Neural cell (in vitro differentiated cells): ENCODE results near the gene CD2BP2. TPM values are rescaled to one million over a fixed set of nuclear protein-coding genes. Genes with fewer than 3 reads are reported as not detected.

Source experiments
- H2AFZ ChIP-seq: fragments of 200-600, 300-800 bp; sonication (generic), shearing (Covaris generic); 2 replicates; pipeline ENCODE4 v1.6.0; 2014; ENCODE audit warnings: low read depth, mild to moderate bottlenecking, antibody characterized with exemption, low read length, moderate library complexity
- H3F3A ChIP-seq: fragments of 200-600 bp; shearing (Covaris generic); 2 replicates; pipeline ENCODE4 v1.6.1; 2016; ENCODE audit warnings: mild to moderate bottlenecking, moderate library complexity, mixed read lengths, antibody characterized with exemption, low read length; ENCODE audit not compliant: insufficient read depth, poor library complexity, severe bottlenecking
- H3K27ac ChIP-seq: fragments of 200-600, 300-800 bp; sonication (generic), shearing (Covaris generic); 2 replicates; pipeline ENCODE4 v1.5.1; 2014; ENCODE audit warnings: mild to moderate bottlenecking, low read length, moderate library complexity
- H3K27me3 ChIP-seq: fragments of 300-800, 200-600 bp; sonication (generic), shearing (Covaris generic); 2 replicates; pipeline ENCODE4 v1.6.0; 2014; ENCODE audit warnings: mild to moderate bottlenecking, low read depth, low read length, moderate library complexity; ENCODE audit not compliant: insufficient read depth
- H3K36me3 ChIP-seq: fragments of 300-800, 200-600 bp; sonication (generic), shearing (Covaris generic); 2 replicates; pipeline ENCODE4 v1.5.1; 2014; ENCODE audit warnings: mild to moderate bottlenecking, antibody characterized with exemption, low read length, moderate library complexity; ENCODE audit not compliant: insufficient read depth
- H3K4me2 ChIP-seq: fragments of 300-800, 200-600 bp; sonication (generic), shearing (Covaris generic); 2 replicates; pipeline ENCODE4 v1.6.0; 2014; ENCODE audit warnings: mild to moderate bottlenecking, low read length
- H3K4me3 ChIP-seq: fragments of 300-800, 200-600 bp; sonication (generic), shearing (Covaris generic); 2 replicates; pipeline ENCODE4 v1.5.1; 2014; ENCODE audit warnings: mild to moderate bottlenecking, low read length, moderate library complexity
- H3K79me2 ChIP-seq: fragments of 200-600 bp; shearing (Covaris generic); replicated peaks from 2 replicates; pipeline ENCODE4 v1.6.0; 2014; ENCODE audit warnings: mild to moderate bottlenecking, low read length, moderate library complexity; ENCODE audit not compliant: insufficient read depth
- H3K9ac ChIP-seq: fragments of 300-800, 200-600 bp; sonication (generic), shearing (Covaris generic); 2 replicates; pipeline ENCODE4 v1.6.1; 2016; ENCODE audit warnings: mild to moderate bottlenecking, low read length, mixed read lengths
- H3K9me2 ChIP-seq: fragments of 200-600 bp; shearing (Covaris generic); 2 replicates; pipeline ENCODE4 v1.6.1; 2016; ENCODE audit warnings: mild to moderate bottlenecking, low read length, mixed read lengths; ENCODE audit not compliant: insufficient read depth
- H3K9me3 ChIP-seq: fragments of 200-600, 300-800 bp; sonication (generic), shearing (Covaris generic); 2 replicates; pipeline ENCODE4 v1.6.1; 2016; ENCODE audit warnings: mild to moderate bottlenecking, mixed run types, low read length, moderate library complexity, mixed read lengths
- H4K20me1 ChIP-seq: fragments of 200-600 bp; shearing (Covaris generic); 2 replicates; pipeline ENCODE4 v1.6.1; 2016; ENCODE audit warnings: mild to moderate bottlenecking, mixed run types; ENCODE audit not compliant: insufficient read depth
- CTCF ChIP-seq: fragments of 450-650 bp; IDR thresholded peaks from 2 replicates; pipeline ENCODE4 v1.5.1; 2014; ENCODE audit warnings: antibody characterized with exemption, mild to moderate bottlenecking, moderate library complexity; ENCODE audit not compliant: poor library complexity, severe bottlenecking
- EP300 ChIP-seq: fragments of 450-650 bp; conservative IDR thresholded peaks from 2 replicates; pipeline ENCODE4 v1.6.1; 2014; ENCODE audit warnings: antibody characterized with exemption, mild to moderate bottlenecking, moderate library complexity; ENCODE audit not compliant: poor library complexity, severe bottlenecking
- EZH2 ChIP-seq: fragments of 200-600, 300-800 bp; shearing (Covaris generic), sonication (generic); IDR thresholded peaks from 2 replicates; pipeline ENCODE4 v1.6.1; 2014; ENCODE audit warnings: antibody characterized with exemption, low read length, borderline replicate concordance, mild to moderate bottlenecking; ENCODE audit not compliant: insufficient read depth, poor library complexity, severe bottlenecking
- MXI1 ChIP-seq: fragments of 450-650 bp; conservative IDR thresholded peaks from 2 replicates; pipeline ENCODE4 v1.6.1; 2014; ENCODE audit warnings: antibody characterized with exemption, mild to moderate bottlenecking; ENCODE audit not compliant: poor library complexity, severe bottlenecking
- POLR2AphosphoS5 ChIP-seq: IDR thresholded peaks from 2 replicates; pipeline ENCODE4 v1.6.1; 2012
- RAD21 ChIP-seq: fragments of 450-650 bp; conservative IDR thresholded peaks from 2 replicates; pipeline ENCODE4 v1.6.1; 2014; ENCODE audit warnings: antibody characterized with exemption, mild to moderate bottlenecking, moderate library complexity
- REST ChIP-seq: IDR thresholded peaks from 2 replicates; pipeline ENCODE4 v1.6.1; 2012; ENCODE audit warnings: borderline replicate concordance
- SMC3 ChIP-seq: fragments of 450-650 bp; conservative IDR thresholded peaks from 2 replicates; pipeline ENCODE4 v1.6.1; 2014; ENCODE audit warnings: antibody characterized with exemption, mild to moderate bottlenecking, moderate library complexity; ENCODE audit not compliant: poor library complexity
- TAF1 ChIP-seq: IDR thresholded peaks from 2 replicates; pipeline ENCODE4 v1.6.1; 2012; ENCODE audit warnings: low read depth
- polyA plus RNA-seq: library from polyadenylated mRNA; depleted of rRNA; stranded (reverse); fragments of >200 nt; gene quantifications from 2 replicates; pipeline ENCODE4 v1.2.3, GENCODE V29; 2014

Gene CD2BP2
- polyA plus RNA-seq, 1 donor from 2014 or later: 76.3 TPM

- H2AFZ ChIP-seq: peak overlapping the region; percentile 83
- peaks cover 17% of the 10 kb centered on the region for H3K79me2 ChIP-seq
- no peaks in the 10 kb centered on the region for H3K27me3 ChIP-seq
- peak overlapping the region; percentile 94 for H3K27ac ChIP-seq
- H3K4me2 ChIP-seq: peak overlapping the region; percentile 88
- H3K36me3 ChIP-seq: no peaks in the 10 kb centered on the region
- peak overlapping the region; percentile 84 for H3K4me3 ChIP-seq
- H3K9me3 ChIP-seq: no peaks in the 10 kb centered on the region
- no peaks in the 10 kb centered on the region for H3K9me2 ChIP-seq
- TF ChIP-seq SMC3: peak; percentile 60
- TF ChIP-seq MXI1: no peak
- no peaks in the 10 kb centered on the region for H4K20me1 ChIP-seq
- no peaks in the 10 kb centered on the region for H3F3A ChIP-seq
- H3K9ac ChIP-seq: peak overlapping the region; percentile 94
Measured at GRCh38 chr16:30354423-30355143, 525 bp downstream of the CD2BP2 start.

- no peak for TF ChIP-seq POLR2AphosphoS5
- TF ChIP-seq SMC3: no peak
- H4K20me1 ChIP-seq: no peaks in the 10 kb centered on the region
- no peaks in the 10 kb centered on the region for H3K36me3 ChIP-seq
- no peak overlapping the region for H2AFZ ChIP-seq
- no peaks in the 10 kb centered on the region for H3F3A ChIP-seq
- peak overlapping the region; percentile 94 for H3K9ac ChIP-seq
- H3K4me2 ChIP-seq: peak overlapping the region; percentile 88
- H3K79me2 ChIP-seq: peaks cover 17% of the 10 kb centered on the region
- H3K27ac ChIP-seq: no peak overlapping the region
- H3K9me3 ChIP-seq: no peaks in the 10 kb centered on the region
- H3K4me3 ChIP-seq: peak overlapping the region; percentile 84
- H3K9me2 ChIP-seq: no peaks in the 10 kb centered on the region
- no peaks in the 10 kb centered on the region for H3K27me3 ChIP-seq
Measured at GRCh38 chr16:30353438-30354129, 1.5 kb downstream of the CD2BP2 start.

GRCh38 chr16:30352488-30353401, 2.4 kb downstream of the CD2BP2 start:
- Histone ChIP-seq H3K9ac (no peak overlapping the region), H3K27me3 (no peaks in the 10 kb centered on the region), H3K9me2 (no peaks in the 10 kb centered on the region), H3K79me2 (peaks cover 17% of the 10 kb centered on the region), H3K9me3 (no peaks in the 10 kb centered on the region), H3F3A (no peaks in the 10 kb centered on the region), H2AFZ (no peak overlapping the region), H3K27ac (no peak overlapping the region), H4K20me1 (no peaks in the 10 kb centered on the region), H3K4me3 (no peak overlapping the region), H3K4me2 (no peak overlapping the region), H3K36me3 (no peaks in the 10 kb centered on the region)
- no peak for TF ChIP-seq SMC3
- no peak for TF ChIP-seq TAF1
- no peak for TF ChIP-seq RAD21
- TF ChIP-seq EZH2: no peak
- no peak for TF ChIP-seq CTCF
- no peak for TF ChIP-seq EP300
- TF ChIP-seq POLR2AphosphoS5: no peak
- no peak for TF ChIP-seq MXI1
- TF ChIP-seq REST: no peak
